Measurements from ENCODE around the gene DNAJB9.

DNA sequence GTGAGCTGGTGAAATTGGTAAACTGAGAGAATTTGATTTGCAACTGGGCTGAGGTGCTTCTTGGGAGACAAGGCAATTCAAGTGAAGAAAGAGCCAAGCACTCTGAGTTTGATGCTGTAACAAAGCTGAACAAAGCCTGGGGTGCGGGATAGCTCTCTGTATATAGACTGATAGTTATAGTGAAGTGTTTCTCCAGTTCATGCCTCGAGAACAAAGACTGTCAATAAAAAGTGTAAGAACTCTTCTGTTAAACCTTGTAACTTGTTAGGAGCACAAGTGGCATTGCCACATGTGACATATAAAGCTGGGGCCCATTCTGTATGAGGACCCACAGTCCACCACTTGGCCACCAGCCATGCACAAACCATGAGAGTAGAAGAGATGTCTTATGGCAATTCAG lies 32.4 kb upstream of the DNAJB9 start:
- TF ChIP-seq, protein P1, sequence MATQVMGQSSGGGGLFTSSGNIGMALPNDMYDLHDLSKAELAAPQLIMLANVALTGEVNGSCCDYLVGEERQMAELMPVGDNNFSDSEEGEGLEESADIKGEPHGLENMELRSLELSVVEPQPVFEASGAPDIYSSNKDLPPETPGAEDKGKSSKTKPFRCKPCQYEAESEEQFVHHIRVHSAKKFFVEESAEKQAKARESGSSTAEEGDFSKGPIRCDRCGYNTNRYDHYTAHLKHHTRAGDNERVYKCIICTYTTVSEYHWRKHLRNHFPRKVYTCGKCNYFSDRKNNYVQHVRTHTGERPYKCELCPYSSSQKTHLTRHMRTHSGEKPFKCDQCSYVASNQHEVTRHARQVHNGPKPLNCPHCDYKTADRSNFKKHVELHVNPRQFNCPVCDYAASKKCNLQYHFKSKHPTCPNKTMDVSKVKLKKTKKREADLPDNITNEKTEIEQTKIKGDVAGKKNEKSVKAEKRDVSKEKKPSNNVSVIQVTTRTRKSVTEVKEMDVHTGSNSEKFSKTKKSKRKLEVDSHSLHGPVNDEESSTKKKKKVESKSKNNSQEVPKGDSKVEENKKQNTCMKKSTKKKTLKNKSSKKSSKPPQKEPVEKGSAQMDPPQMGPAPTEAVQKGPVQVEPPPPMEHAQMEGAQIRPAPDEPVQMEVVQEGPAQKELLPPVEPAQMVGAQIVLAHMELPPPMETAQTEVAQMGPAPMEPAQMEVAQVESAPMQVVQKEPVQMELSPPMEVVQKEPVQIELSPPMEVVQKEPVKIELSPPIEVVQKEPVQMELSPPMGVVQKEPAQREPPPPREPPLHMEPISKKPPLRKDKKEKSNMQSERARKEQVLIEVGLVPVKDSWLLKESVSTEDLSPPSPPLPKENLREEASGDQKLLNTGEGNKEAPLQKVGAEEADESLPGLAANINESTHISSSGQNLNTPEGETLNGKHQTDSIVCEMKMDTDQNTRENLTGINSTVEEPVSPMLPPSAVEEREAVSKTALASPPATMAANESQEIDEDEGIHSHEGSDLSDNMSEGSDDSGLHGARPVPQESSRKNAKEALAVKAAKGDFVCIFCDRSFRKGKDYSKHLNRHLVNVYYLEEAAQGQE (IDR thresholded peaks at IDR 0.05) = no peak
- TF ChIP-seq GABPA (IDR thresholded peaks at IDR 0.05 in 1 of 2, conservative IDR thresholded peaks at IDR 0.05 in 1 of 2) = no peak
- TF ChIP-seq, protein P2, sequence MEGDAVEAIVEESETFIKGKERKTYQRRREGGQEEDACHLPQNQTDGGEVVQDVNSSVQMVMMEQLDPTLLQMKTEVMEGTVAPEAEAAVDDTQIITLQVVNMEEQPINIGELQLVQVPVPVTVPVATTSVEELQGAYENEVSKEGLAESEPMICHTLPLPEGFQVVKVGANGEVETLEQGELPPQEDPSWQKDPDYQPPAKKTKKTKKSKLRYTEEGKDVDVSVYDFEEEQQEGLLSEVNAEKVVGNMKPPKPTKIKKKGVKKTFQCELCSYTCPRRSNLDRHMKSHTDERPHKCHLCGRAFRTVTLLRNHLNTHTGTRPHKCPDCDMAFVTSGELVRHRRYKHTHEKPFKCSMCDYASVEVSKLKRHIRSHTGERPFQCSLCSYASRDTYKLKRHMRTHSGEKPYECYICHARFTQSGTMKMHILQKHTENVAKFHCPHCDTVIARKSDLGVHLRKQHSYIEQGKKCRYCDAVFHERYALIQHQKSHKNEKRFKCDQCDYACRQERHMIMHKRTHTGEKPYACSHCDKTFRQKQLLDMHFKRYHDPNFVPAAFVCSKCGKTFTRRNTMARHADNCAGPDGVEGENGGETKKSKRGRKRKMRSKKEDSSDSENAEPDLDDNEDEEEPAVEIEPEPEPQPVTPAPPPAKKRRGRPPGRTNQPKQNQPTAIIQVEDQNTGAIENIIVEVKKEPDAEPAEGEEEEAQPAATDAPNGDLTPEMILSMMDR (IDR thresholded peaks at IDR 0.05; ENCODE audit: low read depth, low read length, missing input control) = no peak
- TF ChIP-seq, protein P3, sequence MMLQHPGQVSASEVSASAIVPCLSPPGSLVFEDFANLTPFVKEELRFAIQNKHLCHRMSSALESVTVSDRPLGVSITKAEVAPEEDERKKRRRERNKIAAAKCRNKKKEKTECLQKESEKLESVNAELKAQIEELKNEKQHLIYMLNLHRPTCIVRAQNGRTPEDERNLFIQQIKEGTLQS (IDR thresholded peaks at IDR 0.05) = no peak
- TF ChIP-seq TAF1 (conservative IDR thresholded peaks at IDR 0.05) = no peak
